Putamen (tissue), 1 donor: ENCODE data around the gene CELA1.

Experiments used
- DNase-seq: peaks from one replicate; pipeline ENCODE4 v3.0.0-alpha.2; 2016; ENCODE audit warnings: low spot score

CELA1 gene

DNA sequence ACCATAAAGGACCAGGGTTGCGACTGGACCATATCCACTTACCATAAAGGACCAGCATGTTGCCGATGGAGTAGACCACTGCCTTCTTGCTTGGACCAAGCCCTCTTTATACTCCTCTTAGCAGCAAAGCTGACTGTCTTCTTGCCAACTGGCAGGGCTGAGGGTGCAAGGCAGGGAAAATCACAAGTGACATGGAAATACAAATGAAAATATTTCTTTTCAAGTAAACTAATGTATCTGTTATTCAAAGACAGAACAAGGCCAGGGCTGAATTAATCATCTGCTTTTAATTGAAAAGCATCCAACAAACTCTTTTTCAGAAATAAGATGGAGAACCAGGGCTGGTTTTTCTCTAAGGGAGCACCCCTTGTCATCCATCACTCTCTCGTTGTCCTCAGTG lies at the start of gene CELA1:
Gene CELA1 (minus strand): TSS at position 99 of the 400 bp plus-strand sequence. CDS start 41 bp downstream, at position 58.
- DNase-seq: no peak

DNA sequence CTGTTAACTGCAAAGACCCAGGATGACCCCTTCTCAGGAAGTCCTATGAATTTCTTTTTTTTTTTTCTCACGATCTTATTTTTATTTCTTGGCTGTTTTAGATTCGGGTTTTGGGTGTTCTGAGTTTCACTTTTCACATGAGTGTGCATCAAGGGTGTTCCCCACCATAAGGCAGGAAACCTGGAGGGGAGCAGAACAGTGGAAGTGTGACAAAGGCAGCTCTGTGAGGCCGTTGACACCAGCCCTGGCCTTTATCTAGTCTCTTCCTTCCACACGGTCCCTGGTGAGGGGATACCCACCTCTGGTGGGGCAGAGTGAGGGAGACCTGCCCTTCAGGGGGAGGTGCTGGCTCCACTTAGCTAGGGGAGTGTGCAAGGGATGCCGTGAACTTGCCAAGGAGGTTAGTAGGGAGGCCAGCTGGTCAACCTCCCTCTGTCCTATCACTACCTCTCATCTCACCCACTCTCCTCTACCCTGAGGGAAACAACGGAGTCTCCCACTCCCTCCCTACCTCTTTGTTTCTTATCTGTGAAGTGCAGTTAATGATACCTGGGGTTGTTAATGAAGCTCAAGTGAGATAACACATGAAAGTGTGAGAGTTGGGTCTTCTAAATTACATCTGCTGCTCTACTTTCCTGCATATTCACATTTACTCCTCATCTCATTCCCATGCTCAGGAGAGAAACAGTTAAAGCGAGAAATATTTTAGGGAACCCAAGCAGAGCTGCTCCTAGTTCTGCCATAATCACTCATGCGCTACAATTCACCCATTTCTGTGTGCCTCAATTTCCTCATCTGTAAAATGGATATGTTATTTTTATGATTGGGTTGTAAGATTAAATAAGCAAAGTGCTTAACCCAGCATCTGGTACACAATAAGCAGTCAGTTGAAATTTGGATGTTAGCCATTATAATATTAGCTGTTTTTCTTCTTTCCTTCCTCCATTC lies 49.1 kb upstream of the CELA1 start:
- DNase-seq: no peak

DNA sequence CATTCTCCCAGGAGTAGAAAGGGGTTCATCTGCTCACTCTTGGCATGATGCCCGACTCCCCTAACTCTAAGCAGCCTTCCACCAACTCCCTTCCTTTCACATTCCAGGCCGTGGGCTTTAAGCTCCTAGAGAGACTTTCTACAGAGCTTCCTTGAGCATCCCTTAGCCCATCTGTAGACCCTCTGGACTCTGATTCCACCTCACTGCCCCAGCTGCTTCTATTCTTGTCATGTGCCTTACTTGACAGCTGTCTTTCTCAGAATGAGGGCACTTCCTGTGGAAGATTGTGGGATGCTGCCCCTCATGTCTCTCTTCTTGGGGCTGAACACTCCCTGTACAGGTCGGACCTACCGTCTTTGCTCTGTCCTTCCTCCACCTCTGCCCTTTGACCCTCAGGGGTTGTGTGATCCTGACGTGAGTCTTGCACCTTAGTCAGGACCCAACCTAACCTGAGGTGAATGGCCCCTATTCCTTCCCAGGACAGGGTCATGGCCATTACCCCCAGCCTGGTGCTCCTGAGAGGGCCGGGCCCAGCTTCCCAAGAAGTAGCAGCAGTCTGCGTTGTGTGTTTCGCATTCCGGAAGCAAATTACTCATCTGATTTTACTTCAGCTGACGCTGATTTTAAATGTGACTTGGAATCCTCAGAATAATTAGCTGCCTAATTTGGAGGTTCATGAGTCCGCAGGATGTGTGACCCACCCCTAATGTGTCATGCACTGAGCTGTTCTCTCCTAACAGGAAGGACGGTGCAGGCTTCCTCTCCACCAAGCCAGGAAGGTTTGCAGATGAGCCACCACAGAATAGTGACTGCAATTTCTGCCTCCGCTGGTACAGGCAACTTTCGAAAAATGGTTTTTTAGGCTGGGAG lies 47.4 kb upstream of the CELA1 start:
- no peak for DNase-seq

DNA sequence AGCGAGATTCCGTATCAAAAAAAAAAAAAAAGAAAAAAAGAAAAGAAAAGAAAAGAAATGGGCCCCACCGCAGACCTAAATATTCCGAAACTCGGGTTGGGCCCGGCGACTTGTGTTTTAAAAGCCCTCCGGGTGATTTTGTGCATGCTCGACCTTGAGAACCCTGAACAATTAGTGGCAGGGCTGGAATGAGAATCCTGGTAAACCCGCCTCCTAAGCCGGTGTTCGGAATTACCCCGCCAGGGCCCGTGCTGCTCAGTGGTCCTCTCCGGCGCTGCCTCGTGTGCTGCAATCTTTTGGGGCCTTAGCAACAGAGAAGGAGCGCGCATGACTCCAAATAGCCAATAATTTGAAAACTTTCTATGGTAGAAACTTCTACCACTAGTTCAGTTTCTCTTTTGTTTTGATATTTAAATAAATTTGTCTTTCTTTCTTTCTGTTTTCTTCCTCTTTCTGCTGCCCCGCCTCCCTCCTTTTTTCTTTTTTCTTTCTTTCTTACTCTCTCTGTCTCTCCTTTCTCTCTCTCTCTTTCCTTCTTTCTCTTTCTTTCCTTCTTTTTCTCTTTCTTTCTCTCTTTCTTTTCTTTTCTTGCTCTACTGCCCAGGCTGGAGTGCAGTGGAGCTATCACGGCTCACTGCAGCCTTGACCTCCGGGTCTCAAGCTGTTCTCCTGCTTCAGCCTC lies 46.2 kb upstream of the CELA1 start:
- DNase-seq: no peak

DNA sequence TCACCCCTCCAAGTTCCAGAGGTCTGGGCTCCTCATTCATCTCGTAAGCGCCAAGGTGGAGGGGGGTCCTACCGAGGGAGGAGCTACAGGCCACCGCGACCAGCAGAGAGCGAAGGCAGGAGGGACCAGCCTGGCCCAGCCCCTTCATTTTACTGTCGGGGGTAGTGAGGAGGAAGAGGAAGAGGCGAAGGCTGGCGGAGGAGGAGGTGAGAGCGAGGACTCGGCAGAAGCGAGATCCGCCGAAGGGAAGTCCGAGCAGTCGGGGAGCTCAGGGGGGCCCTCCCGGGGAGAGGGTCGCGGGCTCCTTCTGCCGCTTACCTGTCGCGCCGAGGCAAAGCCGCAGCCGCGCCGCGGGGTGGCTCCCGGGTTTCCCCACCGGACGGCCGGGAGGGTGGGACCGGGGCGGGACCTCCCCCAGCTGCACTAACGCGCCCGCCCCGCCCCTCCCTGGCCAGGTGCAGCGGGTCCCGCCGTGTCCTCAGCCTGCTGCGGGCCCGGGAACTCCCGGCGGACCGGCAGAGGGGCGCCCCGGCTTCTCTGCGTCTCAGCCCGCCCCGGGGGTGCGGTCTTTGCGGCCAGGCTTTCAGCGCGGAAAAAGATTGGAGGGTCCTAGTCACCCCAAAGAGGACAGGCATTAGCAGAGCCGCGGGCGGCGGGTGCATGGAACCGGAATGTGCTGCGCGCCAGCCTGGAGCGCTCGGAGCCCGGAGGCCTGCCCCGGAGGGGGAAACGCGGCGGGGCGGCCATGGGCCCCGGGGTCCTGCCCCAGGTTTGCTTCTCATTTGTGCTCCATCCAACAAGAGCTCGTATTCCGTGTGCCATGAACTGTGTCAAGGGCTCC lies 45.0 kb upstream of the CELA1 start, which contains the start of gene GALNT6:
Gene GALNT6 (minus strand): TSS at position 124 of the 841 bp plus-strand sequence. CDS start 11,625 bp downstream, outside the sequence.
- no peak for DNase-seq

DNA sequence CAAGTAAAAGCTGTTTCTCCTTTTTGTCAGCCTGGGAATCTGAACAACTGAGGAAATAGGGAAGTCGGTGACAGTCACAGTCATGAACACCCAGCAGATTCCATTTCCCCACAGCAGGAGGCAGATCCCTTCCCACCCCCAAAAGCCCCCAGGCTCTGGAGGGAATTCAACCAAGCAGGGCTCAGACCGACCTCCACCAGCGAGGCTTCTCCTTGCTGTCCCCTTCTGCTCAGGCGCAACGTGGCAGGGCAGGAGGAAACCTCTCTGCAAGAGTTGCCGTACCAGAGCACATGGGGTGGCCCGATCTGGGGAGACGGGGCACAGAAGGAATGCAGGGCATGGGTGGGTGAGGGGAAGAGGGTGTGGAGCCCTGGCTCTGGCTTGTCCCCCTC lies 44.4 kb upstream of the CELA1 start:
- no peak for DNase-seq

DNA sequence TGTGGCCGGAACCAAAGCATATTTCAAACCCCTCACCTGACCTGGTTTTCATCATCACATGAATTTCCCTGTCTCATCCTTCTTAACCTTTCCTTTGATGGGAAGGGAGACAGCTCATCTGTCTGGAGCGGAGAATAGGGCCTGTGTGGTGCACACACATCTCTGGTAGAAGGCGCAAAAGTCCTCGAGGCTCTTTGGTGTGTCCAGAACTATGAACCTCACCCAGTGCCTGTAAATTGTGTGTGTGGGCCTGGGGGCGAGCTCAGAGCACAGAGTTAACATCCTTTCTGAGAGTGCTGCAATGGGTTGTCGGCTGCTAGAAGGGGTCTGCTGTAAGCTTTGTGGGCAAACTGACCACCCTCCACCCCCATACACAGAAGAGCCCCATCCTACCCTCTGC lies 44.0 kb upstream of the CELA1 start:
- no peak for DNase-seq

DNA sequence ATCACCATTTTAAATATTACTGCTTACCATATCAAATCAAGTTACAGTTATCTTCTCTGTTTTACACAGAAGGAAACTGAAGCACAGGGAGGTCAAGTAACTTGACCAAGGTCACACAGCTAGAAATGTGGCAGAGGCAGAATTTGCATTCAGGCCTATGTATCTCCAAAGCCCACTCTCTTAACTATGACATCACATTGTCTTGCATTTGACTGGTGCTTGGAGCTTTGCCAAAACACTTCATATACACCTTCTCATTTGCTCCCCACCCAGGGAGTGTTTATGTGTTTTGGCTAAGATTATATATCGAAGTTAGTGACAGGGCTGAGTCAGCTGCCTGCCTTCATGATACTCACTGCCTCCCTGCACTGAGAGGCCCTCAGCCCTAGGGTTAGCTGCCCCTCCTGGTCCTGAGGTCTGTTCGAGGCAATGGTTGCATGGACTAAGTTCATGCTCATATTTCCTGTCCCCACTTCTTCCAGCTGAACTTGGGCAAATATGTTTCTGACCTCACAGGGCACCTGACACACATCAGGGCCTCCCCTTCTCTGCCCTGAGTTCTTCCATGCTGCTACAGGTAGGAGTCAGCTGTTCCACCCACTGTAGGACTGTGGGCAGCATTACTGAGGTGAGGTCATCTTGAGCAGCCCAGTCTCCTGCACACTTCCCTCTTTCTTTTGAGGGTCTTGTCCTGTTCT lies 43.0 kb upstream of the CELA1 start:
- DNase-seq: no peak

DNA sequence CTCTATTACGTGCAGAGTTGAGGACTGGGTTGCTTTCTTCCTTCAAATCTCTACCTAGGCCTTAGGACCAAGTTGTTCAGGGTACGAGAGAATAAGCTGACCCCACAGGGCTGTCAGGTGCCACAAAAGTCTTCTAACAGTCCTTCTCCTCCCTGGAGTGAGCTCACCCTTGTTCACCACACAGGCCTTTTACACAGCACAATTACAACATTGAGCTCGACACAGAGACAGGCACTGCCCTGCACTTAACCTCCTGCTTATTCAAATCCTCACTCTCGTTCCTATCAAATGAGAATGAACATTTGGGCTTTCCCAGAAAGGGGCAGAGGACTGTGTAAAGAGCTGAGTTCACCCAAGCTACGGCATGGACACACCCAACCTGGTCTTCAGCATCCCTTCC lies 42.4 kb upstream of the CELA1 start:
- peak; percentile 58 for DNase-seq

DNA sequence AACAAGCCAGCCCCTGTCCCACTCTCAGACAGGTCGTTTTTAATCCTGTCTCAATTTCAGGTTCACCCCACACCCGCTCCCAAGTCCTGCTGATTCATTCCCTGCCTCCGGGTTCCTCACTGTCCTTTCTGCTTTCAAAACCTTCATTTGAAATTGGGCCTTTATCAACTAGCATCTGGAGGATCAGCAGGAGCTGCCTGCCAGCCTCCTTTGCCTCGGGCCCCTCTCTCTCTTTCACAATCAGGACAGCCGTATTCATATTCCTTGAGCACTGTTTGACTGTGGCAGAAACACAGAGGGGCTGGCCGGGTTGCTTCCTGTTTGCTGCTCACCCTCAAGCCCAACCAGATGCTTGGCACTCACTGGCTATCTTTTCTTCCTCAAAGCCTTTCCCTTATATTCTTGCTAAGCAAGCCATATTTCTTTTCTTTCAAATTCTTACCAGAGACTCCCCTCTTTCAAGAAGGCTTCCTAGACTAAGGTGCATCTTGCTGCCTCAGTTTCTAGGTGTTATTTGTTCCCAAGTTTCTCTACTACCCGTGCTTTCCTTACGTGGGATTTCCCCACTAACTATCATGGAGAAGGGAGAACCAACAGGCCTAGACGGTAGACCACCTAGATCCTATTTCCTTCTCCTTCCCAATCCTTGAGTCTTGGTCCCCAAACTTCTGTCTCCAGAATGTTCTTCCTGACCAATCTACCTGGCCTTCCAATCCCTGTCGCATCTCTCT lies 41.8 kb upstream of the CELA1 start:
- DNase-seq: no peak

DNA sequence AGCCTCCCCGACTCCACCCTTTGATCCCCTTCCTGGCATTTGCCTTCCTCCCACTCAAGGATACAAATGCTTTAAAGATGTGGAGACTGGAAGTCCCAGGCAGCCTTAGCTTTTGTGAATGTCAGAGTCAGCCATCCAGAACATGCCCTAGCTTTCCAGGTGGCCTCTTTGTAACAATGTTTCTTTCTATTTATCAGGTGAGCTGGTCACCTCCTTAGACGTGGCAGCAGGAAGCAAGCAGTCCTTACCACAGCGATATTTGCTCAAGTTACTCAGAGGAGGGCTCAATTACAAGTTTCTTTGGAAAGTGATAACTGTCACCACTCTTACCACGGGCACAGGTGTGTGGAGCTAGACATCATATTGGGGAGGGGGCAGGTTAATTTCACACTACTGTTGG lies 39.9 kb upstream of the CELA1 start:
- DNase-seq: no peak

DNA sequence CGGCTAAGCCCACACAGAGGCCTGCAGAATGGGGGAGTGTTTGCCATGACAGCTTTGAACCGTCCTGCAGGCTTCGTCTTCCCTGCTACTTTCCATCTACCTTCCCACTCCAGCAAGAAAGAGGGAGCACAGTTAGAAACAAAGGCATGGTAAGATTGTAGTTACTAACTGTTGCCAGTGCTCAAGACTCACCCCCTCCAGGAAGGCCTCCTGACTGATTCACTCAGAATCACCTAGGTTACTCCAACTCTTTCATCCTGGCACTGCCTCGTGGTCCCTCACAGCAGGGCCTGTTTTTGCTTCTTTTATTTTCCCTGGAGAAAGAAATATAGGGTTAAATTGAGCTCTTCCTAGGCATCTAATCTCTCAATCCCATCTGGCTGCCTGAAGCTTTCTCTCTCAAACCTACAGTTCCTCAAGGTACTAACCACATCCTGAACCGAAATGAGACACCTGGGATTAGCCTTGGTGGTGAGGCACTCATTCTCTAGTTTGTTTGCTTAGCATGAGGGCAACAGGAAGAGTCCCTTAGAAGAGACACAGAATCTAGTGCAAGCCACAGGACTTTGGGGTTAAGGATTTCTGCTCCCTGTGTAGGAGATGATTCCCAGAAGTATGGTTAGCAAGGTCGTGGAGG lies 36.9 kb upstream of the CELA1 start:
- no peak for DNase-seq

DNA sequence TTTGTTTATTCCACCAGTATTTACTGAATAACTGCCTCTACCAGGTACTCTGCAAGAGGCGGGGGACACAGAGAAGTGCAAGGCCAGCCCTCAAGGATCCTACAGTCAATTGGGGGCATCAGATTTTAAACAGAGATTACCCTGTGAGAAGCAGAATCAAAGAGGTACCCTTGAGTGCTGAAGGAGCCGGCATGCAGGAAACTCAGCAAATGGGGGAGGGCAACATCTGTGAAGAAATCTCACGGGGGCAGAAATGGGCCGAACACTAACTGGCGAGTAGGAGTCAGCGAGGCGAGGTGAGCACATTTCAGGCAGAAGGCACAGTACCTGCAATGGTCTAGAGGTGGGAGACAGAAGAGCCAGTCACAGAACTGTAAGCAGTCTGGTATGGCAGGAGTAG lies 35.7 kb upstream of the CELA1 start:
- DNase-seq: no peak

DNA sequence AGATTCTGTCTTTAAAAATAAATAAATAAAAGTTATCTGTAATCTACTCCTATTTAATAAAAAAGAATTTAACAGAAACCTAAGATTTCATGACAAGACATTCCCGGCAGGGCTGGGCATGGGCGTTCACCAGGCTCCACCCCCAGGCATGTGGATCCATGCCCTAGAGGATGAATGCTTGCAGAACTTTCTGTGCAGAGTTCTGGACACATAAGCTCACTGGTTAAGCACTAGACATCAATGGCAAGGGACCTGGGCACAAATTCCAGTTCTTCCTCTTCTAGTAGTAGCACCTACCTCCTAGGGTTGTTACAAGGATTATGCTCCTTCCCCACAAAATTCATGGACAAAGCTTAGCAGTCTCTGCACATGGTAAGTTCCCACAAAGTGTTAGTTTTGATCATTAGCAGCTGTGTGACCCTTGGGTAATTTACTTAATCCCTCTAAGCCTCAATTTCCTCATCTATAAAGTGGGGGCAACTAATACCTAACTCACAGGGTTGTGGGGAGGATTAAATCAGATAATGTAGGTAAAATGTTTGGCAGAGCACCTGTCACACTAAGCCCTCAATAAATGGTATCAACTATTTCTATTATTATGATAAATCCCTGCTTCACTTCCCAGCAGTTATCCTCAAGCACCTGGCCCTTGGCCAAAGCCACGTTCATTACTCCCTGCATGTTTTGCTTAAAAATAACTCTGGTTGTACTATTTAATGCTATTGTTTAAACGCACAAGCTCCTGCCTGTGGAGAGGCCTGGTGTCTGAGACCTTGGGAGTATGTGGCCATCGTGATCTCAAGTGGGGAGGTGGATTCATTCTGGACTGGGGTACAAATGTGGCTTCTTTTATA lies 35.0 kb upstream of the CELA1 start:
- DNase-seq: no peak

DNA sequence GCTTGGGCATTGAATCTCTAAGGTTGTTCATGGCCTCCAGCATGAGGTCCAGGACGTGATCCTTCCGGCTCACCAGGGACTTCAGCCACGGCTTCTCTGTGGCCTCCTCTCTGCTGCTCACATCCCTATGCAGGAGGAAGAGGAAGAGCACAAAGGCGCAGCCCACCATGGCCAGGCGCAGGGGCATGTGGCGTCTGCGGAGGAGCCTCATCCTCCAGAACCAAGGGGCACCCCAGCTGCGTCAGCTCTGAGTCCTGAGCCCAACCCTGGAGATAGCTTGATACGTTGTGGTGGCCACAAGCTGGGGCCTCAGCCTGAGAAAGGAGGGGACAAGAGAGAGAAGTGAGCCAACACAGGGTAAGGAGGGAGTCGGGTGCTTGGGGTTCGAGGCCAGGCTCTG lies 33.1 kb upstream of the CELA1 start:
- DNase-seq: no peak

DNA sequence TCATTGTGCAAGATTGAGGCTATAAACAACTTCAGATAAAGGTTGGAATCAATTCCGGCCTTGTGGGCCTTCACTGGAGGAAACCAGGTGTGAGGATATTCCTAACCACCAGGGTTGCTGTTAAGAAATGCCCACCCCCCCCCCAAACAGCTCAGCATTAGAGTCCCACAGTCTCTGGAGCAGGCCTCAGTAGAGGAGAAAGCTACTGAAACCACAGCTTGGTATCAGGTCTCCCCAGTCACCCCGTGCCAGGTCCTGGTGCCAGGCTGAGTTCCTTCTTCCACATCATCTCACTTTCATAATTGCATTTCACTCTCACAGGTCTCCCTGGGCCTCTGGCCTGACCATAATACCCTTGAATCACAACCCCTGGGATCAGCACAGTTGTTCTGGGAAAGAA lies 32.3 kb upstream of the CELA1 start:
- no peak for DNase-seq

DNA sequence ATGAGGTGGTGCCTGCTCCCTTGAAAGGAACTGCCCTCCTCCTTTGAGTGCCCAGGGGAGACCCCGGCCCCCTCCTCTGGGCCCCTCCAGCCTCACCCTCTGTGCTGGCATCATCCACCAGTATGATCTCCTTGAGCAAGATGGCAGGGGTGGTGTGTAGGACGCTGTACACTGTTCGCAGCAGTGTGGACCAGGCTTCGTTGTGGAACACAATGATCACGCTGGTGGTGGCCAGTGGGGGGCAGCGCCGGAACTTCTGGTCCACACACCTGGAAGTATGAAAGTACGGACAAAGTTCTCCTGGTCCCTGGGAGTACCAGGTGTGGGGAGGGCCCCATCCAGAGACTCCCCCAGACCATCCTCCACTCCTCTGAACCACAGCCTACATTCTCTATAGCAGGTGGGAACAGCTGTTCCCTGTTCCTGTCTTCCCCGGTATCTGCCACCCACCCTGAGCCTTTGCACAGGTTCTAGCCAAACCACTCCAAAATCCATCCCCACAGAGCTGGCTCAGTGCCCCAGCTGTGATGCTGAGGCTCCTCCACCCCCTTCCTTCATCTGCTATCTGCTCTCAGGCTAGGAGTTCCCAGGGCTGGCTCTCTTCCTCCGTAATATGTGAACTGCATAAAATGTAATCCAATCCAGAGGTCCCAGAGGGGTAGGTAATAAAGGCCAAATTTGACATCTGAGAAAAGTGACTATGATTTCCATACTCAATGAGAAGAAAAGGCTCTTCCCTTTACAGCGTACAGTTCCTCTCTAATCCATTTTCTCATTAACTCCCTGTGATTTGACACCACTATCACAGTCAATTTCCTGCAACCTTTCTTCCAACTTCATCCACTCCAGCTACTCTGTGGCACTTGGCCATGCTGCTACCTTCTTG lies 30.9 kb upstream of the CELA1 start:
- no peak for DNase-seq

DNA sequence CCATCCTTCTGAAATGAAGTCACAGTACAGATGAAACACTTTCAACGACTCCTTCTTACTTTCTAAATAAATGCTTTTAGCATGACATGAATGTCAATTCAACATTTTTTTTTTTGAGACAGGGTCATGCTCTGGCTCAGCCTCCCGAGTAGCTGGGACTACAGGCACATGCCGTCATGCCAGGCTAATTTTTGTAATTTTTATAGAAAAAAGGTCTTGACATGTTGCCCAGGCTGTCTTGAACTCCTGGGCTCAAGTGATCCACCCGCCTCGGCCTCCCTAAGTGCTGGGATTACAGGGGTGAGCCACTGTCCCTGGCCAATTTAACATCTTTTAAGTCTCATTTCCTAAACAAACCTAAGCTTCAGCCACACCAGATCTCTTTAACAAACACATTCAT lies 28.4 kb upstream of the CELA1 start:
- DNase-seq: no peak
